ENCODE data around the gene ANO10.

ANO10 gene

GRCh38 chr3:43343185-43343584 lies 278.6 kb downstream of the ANO10 start:
- DNase-seq: no peak

DNA sequence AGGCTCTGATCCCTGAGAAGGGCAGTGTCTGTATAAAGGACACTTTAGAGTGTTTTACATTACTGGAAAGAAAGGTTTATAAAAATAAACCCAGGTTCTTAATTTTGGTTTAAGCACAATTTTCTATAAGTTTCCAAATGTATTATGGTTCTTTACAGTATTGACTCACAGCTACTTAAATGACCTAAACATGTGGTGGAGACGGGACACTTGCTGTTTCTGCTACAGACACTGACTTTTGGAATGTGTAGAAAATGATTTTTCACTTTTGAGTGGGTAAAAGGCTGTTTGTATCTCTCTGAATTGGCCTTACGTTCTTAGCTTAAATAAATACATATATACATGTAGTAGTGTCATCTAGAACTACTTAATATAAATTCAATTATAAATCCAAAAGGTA lies 280.0 kb downstream of the ANO10 start:
- no peak for DNase-seq

- no peak for DNase-seq
Measured at GRCh38 chr3:43340403-43340802, 281.4 kb downstream of the ANO10 start.

GRCh38 chr3:43338295-43338694 lies 283.5 kb downstream of the ANO10 start:
- DNase-seq: no peak

DNA sequence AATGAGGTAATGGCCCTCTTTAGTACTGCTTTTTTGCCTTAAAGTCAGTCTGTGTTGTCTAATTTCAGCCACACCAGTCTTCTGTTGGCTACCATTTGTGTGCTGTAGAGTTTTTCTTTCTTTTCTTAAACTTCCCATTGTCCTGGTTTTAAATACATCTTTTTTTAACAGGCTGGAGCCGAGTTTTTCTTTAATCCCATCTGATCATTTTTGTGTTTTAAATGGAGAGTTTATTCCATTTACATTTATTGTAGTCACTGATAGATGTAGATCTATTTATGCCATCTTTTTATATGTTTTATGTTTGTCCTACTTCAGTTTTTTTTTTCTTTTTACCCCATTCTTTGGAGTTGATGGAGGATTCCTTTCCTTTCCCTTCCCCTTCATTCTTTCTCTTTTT lies 286.0 kb downstream of the ANO10 start:
- DNase-seq: no peak

DNA sequence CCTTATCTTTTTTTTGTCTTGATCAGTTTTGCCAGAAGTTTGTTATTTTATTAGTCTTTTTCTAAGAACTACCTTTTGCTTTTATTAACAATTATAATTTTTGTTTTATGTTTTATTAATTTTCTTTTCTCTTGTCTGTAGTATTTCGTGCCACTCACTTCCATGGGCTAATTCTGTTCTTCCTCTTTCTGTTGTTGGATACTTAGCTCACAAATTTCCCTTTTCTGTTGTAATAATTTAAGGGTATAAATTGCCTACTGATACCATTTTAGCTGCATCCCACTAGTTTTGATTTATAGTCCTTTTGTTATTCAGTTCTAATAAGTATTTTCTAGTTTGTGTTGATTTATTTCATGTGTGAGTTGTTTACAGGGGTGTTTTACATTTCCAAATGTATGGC lies 286.8 kb downstream of the ANO10 start:
- no peak for DNase-seq

GRCh38 chr3:43331381-43331780 lies 290.4 kb downstream of the ANO10 start:
- peak; percentile 14 for DNase-seq

DNA sequence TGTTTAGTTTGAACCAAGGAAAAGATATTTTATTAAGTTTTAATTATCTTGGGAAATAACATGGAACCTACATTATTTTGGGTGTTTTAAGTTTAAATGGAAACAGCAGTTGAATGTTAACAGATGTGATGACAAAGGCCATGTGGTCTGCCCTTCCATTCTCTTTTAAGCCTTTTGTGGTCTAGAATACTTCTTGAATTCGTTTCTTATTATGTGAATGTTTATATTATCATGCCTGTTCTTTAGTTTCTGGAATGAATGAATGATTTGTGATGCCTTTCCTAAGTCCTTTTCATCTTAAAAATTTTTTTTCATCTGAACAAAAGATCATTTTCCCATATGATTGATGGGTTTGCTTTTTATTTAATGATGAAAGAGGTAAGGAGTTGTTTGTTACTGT lies 290.8 kb downstream of the ANO10 start:
- no peak for DNase-seq

- no peak for DNase-seq
Measured at GRCh38 chr3:43328653-43329052, 293.2 kb downstream of the ANO10 start.

GRCh38 chr3:43327582-43327979 lies 294.2 kb downstream of the ANO10 start:
- peak; percentile 47 for DNase-seq

GRCh38 chr3:43326891-43327581 lies 294.8 kb downstream of the ANO10 start:
- peak; percentile 96 for DNase-seq

GRCh38 chr3:43323541-43323940 lies 298.3 kb downstream of the ANO10 start:
- no peak for DNase-seq

DNA sequence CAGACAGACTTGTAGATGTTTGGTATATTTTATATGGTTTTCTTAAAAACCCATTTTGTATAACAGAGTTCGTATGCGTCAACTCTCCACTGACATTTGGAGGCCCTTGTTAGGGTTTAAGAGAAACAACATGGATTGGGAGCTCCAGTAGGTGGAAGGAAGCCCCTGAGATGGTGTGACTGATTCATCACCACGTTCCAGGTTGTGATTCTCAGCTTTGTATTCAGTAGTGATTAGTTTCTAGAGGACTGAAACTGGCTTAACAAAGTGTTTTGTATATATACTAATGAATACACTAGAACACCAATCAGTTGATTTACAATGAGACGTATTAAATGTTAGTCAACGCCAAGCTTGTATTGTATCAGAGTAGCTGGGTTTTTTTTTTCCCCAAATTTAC lies 301.5 kb downstream of the ANO10 start:
- DNase-seq: no peak

DNA sequence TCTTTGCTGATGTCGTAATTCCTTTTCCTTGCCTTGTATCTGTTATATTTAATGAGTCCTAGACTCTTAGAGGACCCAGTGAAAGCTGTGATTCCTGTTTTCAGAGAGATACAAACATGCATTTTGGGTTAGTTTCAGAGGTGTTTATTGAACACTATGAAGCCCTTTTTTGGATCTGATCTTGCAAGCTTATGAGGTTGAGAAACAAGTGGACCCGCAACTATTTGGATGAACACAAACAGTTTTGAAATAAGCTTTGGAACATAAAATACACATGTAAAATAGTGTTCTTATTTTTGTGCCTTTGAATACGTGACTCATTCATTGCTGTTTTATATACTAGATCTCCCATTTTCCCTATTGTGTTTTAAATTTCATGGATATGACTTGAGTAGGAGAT lies 302.0 kb downstream of the ANO10 start:
- no peak for DNase-seq

DNA sequence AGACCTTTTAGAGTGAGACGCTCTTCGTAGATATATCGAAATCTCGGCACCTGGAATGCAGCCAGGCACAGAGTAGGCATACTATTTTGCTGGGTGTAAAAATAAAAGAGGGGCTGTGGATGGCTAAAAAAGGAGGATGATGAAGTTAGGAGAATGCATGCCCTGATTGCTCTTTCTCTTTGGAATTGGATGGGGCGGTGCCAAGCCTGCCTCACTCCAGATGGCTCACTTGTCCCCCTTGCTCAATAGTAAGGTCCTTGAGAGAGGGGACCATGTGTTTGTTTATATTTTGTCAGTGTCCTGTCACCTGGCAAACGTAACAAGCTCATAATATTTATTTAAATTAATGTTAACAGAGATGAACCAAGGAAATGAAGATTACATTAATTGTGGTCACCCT lies 302.4 kb downstream of the ANO10 start:
- no peak for DNase-seq

DNA sequence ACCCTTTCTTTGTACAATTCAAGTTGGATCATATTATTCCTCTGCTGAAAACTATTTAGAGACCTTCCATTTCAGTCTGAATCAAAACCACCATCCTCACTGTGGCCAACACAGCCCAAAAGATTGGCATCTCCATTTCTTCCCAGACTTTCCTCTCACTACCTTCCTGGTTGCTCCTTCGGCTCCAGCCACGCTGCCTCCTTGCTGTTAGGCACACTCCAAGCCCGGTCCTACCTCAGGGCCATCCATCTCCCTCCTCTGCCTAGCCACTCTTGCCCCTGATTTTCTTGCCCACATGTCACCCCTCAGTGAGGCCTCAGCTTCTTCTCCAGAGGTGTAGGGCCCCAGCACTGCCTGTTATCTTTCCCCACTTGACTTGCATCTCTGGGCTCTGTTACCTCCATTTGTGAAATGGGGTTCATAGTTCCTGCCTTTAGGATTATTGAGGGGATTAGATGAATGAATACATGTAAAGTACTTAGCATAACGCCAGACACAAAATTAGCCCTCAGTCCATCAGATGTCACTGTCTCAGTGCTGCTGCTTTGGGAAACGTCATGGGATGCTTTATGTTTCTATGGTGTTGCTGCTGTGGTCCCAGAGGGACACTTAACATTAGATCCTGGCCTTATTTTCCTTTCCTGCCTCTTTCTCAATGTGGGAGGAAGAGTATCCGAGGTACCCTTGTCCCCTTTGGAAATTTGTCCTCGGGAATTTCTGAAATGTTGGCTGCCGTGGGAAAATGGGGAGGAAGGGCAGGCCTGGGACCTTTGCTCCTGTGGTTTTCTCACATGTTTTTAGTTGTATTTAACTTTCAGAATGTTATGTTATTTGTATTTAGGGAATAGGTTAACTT lies 304.1 kb downstream of the ANO10 start:
- DNase-seq: no peak

GRCh38 chr3:43316783-43317460 lies 304.9 kb downstream of the ANO10 start:
- no peak for DNase-seq
